ENCODE data around the gene SELPLG.

The SELPLG gene

GRCh38 chr12:108653922-108654321, 20.2 kb upstream of the SELPLG start:
- H3K4me3 ChIP-seq (ENCODE audit: low read depth, low read length), result no peak overlapping the region
- in situ Hi-C loops (cut with HindIII; ENCODE audit: low sequenced_read_pairs), result no loop called here
- TF ChIP-seq CTCF (IDR thresholded peaks at IDR 0.05; ENCODE audit: low read depth, low read length), result no peak
- no peak for DNase-seq (ENCODE audit: low read depth, low spot score)

- no peak for TF ChIP-seq CTCF (IDR thresholded peaks at IDR 0.05; ENCODE audit: low read depth, low read length)
- in situ Hi-C loops (cut with HindIII; ENCODE audit: low sequenced_read_pairs), result no loop called here
- no peak overlapping the region for H3K4me3 ChIP-seq (ENCODE audit: low read depth, low read length)
- no peak for DNase-seq (ENCODE audit: low read depth, low spot score)
These were observed 19.4 kb upstream of the SELPLG start for GRCh38 chr12:108653082-108653516.

- no peak for DNase-seq (ENCODE audit: low read depth, low spot score)
- TF ChIP-seq CTCF (IDR thresholded peaks at IDR 0.05; ENCODE audit: low read depth, low read length), result no peak
- in situ Hi-C loops (cut with HindIII; ENCODE audit: low sequenced_read_pairs), result no loop called here
These were observed 16.4 kb upstream of the SELPLG start for GRCh38 chr12:108650083-108650482.

GRCh38 chr12:108649669-108650068, 16.0 kb upstream of the SELPLG start:
- no peak for TF ChIP-seq CTCF (IDR thresholded peaks at IDR 0.05; ENCODE audit: low read depth, low read length)
- no peak overlapping the region for H3K4me3 ChIP-seq (ENCODE audit: low read depth, low read length)
- DNase-seq (ENCODE audit: low read depth, low spot score), result peak; percentile 95
- in situ Hi-C loops (cut with HindIII; ENCODE audit: low sequenced_read_pairs), result no loop called here

More at GRCh38 chr12:108650083-108650482, 16.4 kb upstream of the SELPLG start:
- H3K4me3 ChIP-seq (ENCODE audit: low read depth, low read length), result no peak overlapping the region

GRCh38 chr12:108649126-108649525, 15.4 kb upstream of the SELPLG start:
- TF ChIP-seq CTCF (IDR thresholded peaks at IDR 0.05; ENCODE audit: low read depth, low read length), result no peak
- in situ Hi-C loops (cut with HindIII; ENCODE audit: low sequenced_read_pairs), result no loop called here
- H3K4me3 ChIP-seq (ENCODE audit: low read depth, low read length), result no peak overlapping the region
- DNase-seq (ENCODE audit: low read depth, low spot score), result peak; percentile 78

- in situ Hi-C loops (cut with HindIII; ENCODE audit: low sequenced_read_pairs), result no loop called here
- no peak for DNase-seq (ENCODE audit: low read depth, low spot score)
- no peak for TF ChIP-seq CTCF (IDR thresholded peaks at IDR 0.05; ENCODE audit: low read depth, low read length)
- H3K4me3 ChIP-seq (ENCODE audit: low read depth, low read length), result no peak overlapping the region
These were observed 14.7 kb upstream of the SELPLG start for GRCh38 chr12:108648371-108648770.
